ENCODE measurements around the gene KCNG4.
"Not testable (repeated sequence)": the region's sequence is repeated elsewhere in the genome, so short reads cannot be mapped to it uniquely, and the experiment has no call there.

Gene KCNG4

GRCh38 chr16:84204551-84204950 lies 35.3 kb downstream of the KCNG4 start:
- not testable (repeated sequence) for DNase-seq

DNA sequence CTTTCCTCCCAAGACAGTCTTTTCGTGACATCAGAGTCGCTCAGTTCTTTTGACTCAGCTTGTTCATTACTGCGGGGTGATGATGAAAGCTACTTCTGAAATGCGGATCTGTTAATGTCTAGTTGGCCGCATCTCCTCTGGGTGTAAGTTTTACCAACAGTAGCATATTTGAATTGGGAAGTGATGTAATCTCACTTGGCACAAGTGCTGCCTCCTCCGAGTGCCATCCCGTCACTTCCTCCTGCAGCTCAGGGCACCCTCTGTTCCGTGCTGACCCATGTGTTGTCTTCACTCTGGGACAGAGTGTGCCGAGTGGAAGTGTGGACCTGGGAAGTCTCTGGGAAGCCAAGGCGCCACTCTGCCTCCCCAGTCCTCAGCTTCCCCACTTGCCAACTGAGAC lies 40.0 kb downstream of the KCNG4 start:
- DNase-seq: no peak

DNA sequence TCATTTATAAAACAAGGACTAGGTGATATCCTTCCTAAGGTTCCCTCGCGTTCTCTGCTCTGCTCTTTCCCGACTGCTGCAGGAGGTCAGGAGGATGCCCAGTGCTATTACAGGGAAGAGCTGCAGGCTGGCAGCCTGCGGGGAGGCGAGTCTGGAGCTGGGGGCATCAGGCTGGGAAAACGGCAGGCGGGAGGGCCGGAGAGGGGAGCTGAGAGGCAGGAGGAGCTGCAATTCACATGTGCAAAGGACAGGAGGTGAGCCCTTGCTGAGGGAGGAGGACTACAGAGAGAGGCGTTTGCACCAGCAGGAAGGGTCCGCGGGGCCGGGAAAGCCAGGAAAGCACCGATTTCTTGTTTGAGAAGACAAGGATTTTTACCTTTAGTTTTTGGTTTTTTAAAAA lies 40.7 kb downstream of the KCNG4 start:
- DNase-seq: no peak

DNA sequence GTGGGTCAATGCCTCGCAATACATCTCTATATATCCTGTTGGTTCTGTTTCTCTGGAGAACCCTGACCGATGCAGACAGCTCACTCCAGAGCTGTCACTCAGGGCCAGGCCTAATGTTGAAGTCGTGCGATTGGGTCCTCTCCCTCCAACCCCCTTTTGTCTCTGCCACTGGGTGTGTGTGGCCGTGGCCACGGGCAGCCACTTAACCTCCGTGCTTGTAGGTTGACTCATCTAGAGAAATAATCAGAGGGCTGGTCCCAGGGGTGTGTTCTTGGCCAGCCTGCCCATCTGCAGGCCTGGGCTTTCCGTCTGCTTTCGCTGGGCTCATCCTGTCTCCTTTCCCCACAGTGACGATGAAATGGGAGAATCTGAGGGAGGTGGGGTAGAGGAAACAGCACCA lies 41.4 kb downstream of the KCNG4 start:
- no peak for DNase-seq

GRCh38 chr16:84197466-84198128 lies 42.2 kb downstream of the KCNG4 start:
- no peak for DNase-seq

- no peak for DNase-seq
These were observed 43.0 kb downstream of the KCNG4 start for GRCh38 chr16:84196727-84197394.

DNA sequence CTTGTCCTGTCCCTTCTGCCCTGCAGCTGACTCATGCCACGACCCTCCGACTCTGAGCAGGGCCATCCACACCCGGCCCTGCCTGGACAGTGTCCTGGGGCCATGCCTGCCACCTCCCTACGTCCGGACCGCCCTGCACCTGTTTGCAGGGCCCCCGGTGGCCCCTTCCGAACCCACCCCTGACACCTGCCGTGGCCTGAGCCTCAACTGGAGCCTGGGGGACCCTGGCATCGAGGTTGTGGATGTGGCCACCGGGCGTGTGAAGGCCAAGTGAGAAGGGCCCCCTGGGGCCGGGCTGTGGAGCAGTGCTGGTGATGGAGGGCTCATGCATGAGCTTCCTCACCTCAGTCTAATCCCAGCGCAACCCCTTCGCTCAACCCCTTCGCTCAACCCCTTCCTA lies 43.7 kb downstream of the KCNG4 start:
- DNase-seq: no peak

DNA sequence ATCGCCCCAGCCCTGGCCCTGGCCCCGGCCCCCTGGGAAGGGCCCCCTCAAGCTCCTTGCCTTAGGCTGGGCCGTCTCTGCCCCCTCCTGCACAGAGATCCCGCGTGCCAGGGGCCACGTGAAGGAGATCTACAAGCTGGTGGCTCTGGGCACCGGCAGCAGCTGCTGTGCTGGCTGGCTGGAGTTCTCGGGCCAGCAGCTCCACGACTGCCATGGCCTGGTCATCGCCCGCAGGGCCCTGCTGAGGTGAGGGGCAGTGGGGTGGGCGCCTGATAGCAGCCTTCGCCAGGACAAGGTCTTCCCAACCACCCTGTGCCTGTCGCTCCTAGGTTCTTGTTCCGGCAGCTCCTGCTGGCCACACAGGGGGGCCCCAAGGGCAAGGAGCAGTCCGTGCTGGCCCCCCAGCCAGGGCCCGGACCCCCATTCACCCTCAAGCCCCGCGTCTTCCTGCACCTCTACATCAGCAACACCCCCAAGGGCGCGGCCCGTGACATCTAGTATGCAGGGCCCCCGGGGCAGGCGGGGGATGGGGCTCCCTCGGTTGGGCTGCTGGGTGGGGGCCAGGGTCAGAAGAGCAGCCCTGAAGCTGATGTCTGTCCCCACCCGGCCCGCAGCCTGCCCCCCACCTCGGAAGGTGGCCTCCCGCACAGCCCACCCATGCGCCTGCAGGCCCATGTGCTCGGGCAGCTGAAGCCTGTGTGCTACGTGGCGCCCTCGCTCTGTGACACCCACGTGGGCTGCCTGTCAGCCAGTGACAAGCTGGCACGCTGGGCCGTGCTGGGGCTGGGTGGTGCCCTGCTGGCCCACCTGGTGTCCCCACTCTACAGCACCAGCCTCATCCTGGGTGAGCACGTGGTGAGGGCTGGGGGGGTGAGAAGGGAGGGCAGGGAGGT lies 44.4 kb downstream of the KCNG4 start:
- no peak for DNase-seq

DNA sequence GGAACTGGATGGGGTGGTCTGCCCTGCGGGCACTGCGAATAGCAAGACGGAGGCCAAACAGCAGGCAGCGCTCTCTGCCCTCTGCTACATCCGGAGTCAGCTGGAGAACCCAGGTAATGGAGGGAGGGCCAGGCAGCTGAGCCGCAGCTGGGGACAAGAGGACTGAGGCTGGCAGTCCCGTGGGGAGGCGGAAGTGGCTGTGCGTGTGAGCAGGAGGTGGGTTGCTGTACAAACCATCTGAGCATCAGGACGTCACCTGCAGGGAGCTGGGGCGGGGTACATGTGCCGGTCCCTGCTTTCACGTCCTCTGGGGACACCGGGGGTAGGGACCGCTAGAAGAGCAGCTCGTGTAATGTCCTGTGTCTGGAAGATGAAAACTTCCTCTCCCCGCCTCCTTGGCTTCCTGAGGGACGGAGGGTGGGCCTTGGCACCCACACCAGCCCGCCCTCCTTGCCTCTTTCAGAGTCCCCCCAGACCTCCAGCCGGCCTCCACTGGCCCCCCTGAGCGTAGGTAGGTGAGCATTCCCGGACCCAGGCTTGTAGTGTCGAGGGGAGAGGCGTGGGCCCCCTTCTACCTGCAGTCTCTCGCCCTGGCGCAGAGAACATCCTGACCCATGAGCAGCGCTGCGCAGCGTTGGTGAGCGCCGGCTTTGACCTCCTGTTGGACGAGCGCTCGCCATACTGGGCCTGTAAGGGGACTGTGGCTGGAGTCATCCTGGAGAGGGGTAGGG lies 45.2 kb downstream of the KCNG4 start:
- DNase-seq: no peak

GRCh38 chr16:84194018-84194417 lies 45.8 kb downstream of the KCNG4 start:
- DNase-seq: no peak

GRCh38 chr16:84193480-84193879 lies 46.3 kb downstream of the KCNG4 start:
- DNase-seq: no peak

GRCh38 chr16:84191466-84191865 lies 48.3 kb downstream of the KCNG4 start:
- no peak for DNase-seq

GRCh38 chr16:84190731-84191388 lies 49.0 kb downstream of the KCNG4 start, which contains the start of gene ADAD2:
ADAD2 (plus strand) TSS chr16:84191157; CDS start chr16:84191231, 74 bp downstream.
- DNase-seq: no peak

DNA sequence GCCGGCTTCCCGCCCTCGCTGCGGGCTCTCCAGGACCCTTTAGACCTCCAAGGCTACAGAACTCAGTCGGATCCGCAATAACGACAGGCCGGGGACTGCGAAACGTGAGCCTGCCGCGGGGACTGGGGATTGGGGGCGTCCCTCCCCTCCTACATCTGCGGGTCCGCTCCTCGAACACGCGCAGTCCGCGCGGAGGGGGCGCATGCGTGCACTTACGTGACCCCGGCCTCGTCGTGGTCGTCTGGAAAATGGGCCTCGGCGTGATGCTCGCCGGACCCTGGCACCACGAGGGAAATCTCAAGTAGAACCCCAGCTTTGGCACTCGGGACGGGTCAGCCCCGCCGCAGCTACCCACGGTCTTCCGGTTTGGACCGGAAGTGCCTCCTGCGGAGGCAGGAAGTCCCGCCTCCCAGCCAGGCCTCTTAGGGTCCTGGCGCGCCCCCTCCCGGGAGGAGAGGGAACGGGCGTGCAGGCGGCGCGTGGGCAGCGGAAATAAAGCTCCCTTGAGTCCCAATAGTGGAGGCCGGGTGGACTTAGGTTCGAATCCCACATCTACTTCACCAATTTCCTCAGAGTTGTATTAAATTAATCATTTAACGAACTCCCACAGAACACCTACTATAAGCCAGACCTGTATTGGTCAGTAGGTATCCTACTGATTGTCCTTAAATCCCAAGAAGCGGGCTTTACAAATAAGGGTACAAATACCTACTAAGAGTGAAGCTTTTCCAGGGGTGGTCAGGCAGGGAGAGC lies 53.0 kb downstream of the KCNG4 start, which contains the start of gene TAF1C:
TSS of gene TAF1C (minus strand) at position 373 of the 753 bp plus-strand sequence. CDS start 2,069 bp downstream, outside the sequence.
- DNase-seq: peak; percentile 77

DNA sequence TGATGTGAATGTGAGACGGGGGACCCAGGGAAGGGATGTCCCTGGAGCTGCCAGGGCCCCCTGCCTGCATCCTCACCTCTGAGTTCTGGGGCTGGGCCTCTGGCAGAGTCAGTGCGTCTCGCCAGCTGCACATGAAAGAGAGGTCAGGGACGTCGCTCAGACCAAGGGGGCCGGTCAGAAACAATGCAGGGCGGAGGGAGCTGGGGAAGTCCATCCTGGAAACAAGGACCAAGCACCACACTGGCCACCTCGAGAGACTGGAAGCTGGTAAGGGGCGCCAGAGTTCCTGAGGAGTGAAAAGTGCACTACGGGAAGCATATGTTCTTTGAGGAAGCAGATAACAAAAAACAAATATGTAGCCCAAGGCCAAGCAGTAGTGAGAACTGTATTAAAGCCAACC lies 55.0 kb downstream of the KCNG4 start:
- no peak for DNase-seq

DNA sequence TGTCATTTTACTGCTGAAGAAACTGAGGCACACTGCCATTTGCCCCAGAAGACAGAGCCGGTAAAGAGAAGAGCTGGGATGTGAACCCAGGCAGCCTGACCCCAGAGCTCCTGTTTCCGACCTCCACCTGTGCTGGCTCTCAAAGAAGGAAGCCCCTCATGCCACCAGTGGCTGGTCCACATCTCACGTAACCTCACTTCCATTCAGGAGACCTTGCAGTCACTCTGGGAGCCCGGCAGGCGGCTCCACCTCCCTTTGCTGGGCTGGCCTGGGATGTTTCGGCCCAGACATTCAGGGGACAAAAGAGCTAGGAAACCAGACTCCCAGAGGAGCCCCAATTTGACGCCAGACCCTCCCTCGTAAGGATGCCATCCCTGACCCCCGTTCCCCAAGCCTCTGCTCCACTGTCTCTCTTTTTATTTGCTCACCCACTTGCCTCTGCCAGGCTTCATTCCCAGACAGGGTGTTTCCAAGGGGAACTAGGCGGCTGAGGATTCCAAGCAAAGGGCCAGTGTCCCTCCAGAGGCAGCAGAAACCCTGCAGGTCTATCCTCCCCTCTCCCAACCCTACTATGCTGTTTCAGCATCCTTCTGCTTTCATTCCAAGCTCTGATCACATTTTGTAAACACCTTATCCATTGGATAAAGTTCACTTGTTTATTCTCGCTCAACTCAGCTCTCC lies 55.8 kb downstream of the KCNG4 start:
- DNase-seq: no peak

- no peak for DNase-seq
These were observed 56.3 kb downstream of the KCNG4 start for GRCh38 chr16:84183572-84183875.

- DNase-seq: no peak
These were observed 56.9 kb downstream of the KCNG4 start for GRCh38 chr16:84182680-84183571.

- no peak for DNase-seq
These were observed 57.7 kb downstream of the KCNG4 start for GRCh38 chr16:84182104-84182503.
